Anterior cingulate cortex (tissue), 58 donors: ENCODE measurements around the gene PAXX.
A peak's percentile ranks its signal among the peaks of the same experiment; 100 is the strongest.
"Not testable (repeated sequence)": the region's sequence is repeated elsewhere in the genome, so short reads cannot be mapped to it uniquely, and the experiment has no call there.

Experiments
- DNase-seq, 58 donors: peaks; one replicate each; lab custom pipeline; 2025; lab: John Stamatoyannopoulos, UW

Gene PAXX

GRCh38 chr9:137028263-137029057, 36.2 kb downstream of the PAXX start:
- DNase-seq, result peak in 48 of 58 donors; percentile 17 to 78 (median 56)

- peak in 49 of 58 donors; percentile 33 to 82 (median 61) for DNase-seq
Measured at GRCh38 chr9:137029058-137029936, 37.1 kb downstream of the PAXX start.

- no peak for DNase-seq
Measured at GRCh38 chr9:137030006-137030405, 37.8 kb downstream of the PAXX start.

DNA sequence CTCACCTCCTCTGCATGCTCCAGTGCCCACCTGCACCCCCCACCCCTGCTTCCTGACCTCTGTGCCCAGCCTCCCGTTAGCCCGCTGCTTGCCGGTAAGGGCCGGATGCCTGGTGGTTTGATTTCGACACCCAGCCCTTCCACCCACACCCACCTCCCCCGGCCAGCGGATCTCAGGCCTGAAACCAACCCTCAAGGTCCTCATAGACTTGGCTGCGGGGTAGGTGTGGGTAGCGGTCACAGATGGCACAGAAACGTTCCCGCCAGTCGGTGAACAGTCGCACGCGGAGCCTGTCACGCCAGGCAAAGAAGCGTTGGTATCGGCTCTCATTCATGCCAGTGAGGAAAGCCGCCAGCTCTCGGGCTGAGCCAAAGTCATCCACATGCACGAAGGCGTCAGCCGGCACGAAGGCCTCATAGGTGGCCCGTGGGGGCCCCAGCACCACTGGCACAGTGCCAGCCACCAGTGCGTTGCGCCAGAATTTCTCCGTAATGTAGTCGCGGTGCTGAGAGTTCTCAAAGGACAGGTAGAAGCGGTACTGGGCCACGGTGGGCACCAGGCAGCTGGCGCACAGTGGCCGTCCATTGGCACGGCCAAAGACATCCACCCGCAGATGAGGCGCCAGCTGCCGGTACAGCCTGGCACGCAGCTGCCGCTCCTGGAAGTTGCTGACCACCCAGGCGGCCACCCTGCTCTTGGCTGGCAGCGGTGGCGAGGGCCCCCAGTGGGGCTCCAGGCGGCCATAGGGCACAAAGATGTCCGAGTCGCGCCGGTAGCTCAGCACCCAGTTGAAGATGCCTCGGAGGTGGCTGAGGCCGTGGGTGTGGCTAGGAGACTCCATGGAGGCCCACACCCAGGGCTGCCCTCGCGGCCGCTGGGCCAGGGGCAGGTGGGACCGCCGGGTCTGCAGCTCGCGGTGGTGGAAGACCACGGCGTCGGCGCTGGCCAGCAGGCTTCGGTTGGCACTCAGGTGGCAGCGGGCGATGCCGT, 38.6 kb downstream of the PAXX start:
- DNase-seq, result peak in 16 of 58 donors; percentile 19 to 56 (median 30)

GRCh38 chr9:137031904-137032640, 39.9 kb downstream of the PAXX start, which contains the start of gene FUT7:
FUT7 (minus strand) TSS chr9:137032088; CDS start chr9:137031991, 97 bp downstream.
- DNase-seq, result no peak

DNA sequence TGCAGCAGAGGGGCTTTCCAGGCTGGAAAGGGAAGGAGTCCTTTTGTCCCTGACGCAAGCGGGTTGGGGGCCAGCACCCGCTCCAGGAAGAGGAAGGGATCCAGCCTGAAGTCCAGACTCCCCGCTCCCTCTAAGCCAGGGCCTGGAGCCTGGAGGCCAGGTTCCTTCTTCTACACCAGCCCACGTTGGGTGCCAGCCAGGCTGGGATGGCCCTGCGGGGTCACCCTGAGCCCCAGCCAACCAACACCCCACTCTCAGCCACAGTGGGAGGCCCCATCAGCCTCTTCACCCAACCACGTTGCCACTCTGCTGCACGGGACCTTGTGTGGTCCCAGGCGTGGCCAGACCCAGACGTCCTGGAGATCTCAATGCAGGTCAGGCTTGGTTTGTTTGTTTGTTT, 40.6 kb downstream of the PAXX start:
- no peak for DNase-seq

GRCh38 chr9:137033481-137033880, 41.3 kb downstream of the PAXX start:
- DNase-seq, result not testable (repeated sequence)

DNA sequence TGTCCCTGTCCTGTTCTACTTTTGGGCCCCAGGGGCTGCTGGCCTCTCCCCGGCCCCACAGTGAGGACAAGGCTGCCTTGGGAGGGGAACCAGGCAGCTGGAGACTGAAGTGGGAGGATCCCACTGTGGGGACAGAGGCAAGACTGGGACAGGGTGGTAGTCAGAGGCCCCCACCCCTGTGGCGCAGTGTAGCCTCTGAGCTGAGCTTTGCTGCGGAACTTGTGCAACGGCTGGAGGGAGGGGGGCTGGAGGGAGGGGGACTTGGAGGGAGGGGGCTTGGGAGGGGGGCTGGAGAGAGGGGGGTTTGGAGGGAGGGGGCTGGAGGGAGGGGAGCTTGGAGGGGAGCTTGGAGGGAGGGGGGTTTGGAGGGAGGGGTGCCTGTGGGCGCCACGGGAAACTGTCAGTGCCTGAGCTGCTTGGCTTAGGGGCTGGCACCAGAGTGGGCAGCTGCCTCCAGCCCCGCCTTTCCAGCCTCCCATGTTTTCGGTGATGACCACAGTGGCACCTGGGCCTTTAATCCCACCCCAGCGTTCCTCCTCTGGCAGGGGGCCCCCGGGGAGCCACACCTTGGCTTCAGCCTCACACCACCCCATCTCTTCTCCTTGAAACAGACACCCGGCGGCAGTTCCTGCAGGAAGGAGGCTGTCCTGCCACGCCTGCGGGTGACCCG, 42.0 kb downstream of the PAXX start:
- no peak for DNase-seq

DNA sequence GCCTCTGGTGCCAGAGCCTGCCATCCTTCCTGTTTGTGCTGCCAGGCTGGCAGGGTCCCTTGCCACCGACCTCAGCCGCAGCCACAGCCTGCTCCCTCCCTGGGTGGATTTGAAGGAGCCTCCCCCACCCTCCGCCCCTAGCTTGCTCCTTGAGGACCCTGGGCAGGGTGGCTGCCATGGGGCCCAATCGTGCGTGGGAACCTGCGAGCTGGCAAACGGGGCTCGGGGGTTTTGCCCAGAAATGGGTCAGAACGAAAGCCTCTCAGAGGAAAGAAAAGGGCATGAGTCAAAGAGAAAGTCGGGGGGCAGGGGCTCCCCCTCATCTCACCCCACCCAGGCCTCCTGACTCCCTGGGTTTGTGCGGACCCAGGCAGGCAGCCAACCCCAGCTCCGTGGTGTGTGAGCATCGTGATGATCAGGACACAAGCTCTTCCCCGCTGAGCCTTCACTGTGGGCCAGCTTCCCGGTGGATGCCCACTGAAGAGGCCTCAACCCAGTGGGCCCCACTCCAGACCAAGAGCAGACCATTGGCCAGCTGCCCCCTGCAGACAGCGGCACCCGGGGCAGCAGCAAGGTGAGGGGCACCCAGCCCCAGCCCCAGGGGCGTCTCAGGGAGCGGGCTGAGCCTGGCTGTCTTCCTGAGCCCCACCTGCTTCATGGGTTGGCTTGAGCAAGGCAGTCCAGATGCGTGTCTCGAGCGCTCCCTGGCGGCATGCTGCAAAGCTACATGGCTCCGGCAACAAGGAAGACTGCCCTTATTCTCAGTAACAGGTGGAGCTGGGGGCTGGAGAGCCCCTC, 42.7 kb downstream of the PAXX start:
- peak in 57 of 58 donors; percentile 40 to 89 (median 77) for DNase-seq

- DNase-seq, result peak in 2 of 58 donors; percentile 60 to 74
Measured at GRCh38 chr9:137035507-137035834, 43.2 kb downstream of the PAXX start.

DNA sequence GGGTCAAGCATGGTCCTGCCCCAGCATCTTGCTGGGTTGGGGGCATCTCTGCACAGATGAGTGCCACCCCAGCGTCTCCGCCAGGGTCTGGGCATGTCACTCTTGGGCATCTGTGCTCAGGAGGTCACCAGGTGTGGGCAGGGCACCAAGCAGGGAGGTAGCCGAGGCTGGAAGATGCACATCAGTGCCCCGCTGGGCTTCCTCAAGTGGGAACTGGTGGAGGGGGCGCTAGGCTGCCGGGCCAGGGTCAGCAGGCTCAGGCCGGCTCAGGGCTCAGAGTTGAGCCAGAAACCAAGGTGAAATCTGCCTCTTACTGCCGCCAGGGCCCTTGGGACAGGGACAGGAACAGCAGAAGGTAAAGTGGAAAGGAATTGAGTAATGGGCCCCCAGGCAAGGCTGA, 43.7 kb downstream of the PAXX start:
- DNase-seq, result no peak

DNA sequence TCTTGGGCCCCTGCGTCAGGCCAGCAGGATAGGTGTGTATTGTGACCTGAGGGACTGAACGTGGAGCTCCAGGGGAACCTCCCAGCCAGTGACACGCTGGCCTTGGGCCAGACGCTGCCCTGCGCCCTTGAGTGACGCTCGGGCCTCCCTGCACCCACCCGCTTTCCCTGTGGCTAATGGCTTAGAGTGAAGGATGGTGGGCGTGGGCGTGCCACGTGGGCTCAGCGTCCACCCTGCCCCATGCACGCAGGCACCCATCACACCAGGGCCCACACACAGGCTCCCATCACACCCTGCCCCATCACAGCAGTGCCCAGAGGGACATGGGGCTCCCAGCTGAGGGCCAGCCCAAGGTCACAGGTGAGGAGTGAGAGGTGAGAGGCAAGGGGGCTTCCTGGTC, 44.8 kb downstream of the PAXX start:
- DNase-seq, result no peak

- no peak for DNase-seq
Measured at GRCh38 chr9:137037483-137037882, 45.3 kb downstream of the PAXX start.

DNA sequence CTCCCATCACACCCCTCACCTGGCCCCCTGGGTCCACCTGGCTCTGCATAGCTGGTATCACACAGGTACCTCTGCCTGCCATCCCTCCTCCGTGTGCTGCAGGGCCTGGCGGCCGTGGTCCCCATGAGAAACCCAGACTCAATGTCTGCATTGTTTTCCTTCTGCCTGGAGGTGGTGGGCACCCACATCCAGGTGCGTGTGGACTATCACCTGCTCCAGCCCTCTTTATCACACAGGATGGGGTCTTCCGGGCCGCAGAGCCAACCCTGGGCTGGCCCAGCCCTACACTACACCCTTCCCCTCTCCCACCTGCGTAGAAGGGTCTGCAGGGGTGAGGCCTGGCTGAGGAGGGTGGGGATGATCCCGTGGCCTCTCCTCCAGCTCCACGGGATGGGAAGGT, 46.7 kb downstream of the PAXX start:
- DNase-seq, result no peak

DNA sequence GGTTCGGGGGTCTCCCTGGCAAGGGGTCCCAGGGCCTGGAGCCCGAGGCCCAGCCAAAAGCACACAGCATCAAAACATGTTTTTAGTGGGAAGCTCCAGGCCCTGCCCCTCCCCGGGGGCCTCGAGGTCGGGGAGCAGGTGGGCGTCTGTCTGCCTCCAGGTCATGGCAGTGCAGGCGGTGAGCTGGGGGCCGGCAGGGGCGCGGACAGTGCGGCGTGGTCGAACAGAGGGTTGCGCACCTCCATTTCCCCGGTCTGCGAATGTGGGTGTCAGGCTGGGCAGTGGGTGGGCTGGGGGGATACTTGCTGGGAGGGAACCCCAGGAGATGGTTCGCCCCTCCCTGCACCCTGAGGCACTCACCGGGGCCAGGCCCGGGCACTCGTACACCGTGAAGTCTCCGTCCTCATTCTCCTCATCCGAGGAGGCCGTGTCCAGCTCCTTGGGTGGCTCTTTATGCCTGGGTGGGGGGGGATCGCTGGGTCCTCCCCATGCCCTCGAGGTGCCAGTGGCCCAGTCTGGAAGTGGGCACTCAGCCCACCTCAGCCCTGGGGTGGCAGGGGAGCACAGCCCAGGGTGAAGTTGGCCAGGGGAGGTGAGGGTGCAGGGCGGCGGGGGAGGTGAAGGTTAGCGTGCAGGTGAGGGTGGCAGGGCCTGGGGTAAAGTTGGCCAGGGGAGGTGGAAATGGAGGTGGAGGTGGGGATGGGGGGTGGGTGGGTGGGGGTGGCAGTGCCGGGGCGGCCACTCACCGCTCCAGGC, 47.6 kb downstream of the PAXX start:
- DNase-seq, result no peak

DNA sequence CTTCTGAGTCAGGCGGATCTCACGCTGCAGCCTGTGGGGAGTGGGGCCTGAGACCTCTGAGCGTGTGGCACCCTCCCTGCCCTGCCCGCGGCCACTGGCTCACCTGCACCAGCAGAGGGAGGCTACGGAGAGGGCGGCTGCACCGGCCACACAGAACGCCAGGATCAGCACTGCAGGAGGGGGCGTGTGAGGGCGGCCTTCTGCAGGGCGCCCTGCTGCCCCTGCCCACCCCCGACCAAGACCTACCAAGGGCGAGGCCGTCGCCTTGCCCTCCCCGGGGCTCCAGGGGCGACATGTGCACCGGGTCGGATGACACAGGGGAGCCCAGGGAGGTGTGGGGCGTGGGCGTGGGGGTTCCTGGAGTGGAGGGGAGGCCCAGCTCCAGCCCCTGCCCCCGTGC, 48.3 kb downstream of the PAXX start:
- DNase-seq, result no peak

DNA sequence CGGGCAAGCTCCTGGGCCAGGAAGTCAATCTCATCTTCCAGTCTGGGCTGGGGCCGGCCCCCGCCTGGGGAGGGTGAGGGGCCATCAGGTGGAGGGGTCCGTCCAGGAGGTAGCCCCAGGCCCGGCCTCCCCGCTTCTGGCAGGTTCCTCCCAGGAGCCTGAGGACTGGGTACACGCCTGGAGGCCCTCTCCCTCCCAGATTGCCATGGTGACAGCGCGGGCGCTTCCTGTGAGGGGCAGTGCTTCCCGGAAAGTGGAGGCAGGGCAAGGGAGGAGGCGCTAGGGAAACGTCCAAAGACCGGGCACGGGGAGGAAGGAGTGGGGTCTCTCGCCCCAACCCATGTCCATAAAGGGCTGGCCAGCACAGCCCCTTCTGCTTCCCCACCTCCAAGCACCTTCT, 48.9 kb downstream of the PAXX start:
- DNase-seq, result peak in 1 of 58 donors; percentile 23
